K562 (cell line): ENCODE measurements around the gene CHD6. TPM values are rescaled to one million over a fixed set of nuclear protein-coding genes. Genes with fewer than 3 reads are reported as not detected.

Experiments
- ATAC-seq: fragments of 200-7000 bp; cut with Tn5 transposase; 3 replicates; pipeline ENCODE4 v1.9.1; 2020; ENCODE audit warnings: moderate library complexity
- BruUV-seq: library from RNA; stranded (reverse); fragments of 400-500 nt; replicated peaks from 2 replicates; lab custom pipeline; 2021; lab: Mats Ljungman, UMichigan
- CTCF ChIA-PET: fragments of 300-600 bp; formaldehyde crosslinking; extraction: SDS; loops from one replicate; lab custom pipeline; 2021; ENCODE audit warnings: low intra/inter-chr PET ratio; lab: Yijun Ruan, JAX
- POLR2A ChIA-PET: fragments of 300-600, 350-650 bp; sonication (Branson Sonifier 250); formaldehyde crosslinking; extraction: SDS; loops from one replicate; lab custom pipeline; 2021; ENCODE audit warnings: antibody characterized with exemption, inconsistent platforms; lab: Yijun Ruan, JAX
- DNase-seq, 4 experiments: peaks; one replicate each; pipeline versions ENCODE4 v3.0.0 to v3.0.0-alpha.2; 2011 to 2018; ENCODE audit warnings: low spot score in 3 of 4, mixed read lengths in 3 of 4; ENCODE audit errors: extremely low read depth in 1 of 4
- FAIRE-seq: peaks from 2 replicates; lab custom pipeline; 2011; peaks lifted over from hg19 to GRCh38; lab: Jason Lieb, UNC
- H2AFZ ChIP-seq: 2 replicates; pipeline ENCODE4 v1.6.0; 2011; ENCODE audit warnings: low read depth, low read length, control low read depth, inconsistent platforms
- H3K27ac ChIP-seq: fragments of 200-600 bp; 3 replicates; pipeline ENCODE4 v1.8.0; 2011; ENCODE audit warnings: low read depth, mild to moderate bottlenecking, control low read depth, inconsistent platforms, low read length, moderate library complexity, mixed read lengths; ENCODE audit errors: extremely low read depth
- H3K27me3 ChIP-seq, 2 experiments: fragments of 300-600 bp in 1 of 2; 2 replicates in 1 of 2; 3 replicates in 1 of 2; pipeline versions ENCODE4 v1.6.0 to v1.8.0; 2011; ENCODE audit warnings: inconsistent platforms in 2 of 2, low read length in 2 of 2, mild to moderate bottlenecking in 1 of 2, mixed read lengths in 1 of 2, moderate library complexity in 1 of 2; ENCODE audit not compliant: control insufficient read depth in 2 of 2, insufficient read depth in 2 of 2
- H3K36me3 ChIP-seq: fragments of 300-600 bp; 3 replicates; pipeline ENCODE4 v1.8.0; 2011; ENCODE audit warnings: mild to moderate bottlenecking, low read length, inconsistent platforms; ENCODE audit not compliant: control insufficient read depth, insufficient read depth
- H3K4me1 ChIP-seq, 2 experiments: fragments of 200-600 bp in 1 of 2; replicated peaks in 1 of 2; 2 replicates in 1 of 2; 3 replicates in 1 of 2; pipeline versions ENCODE4 v1.5.1 to v1.8.0; 2011; ENCODE audit warnings: inconsistent platforms in 2 of 2, low read length in 2 of 2, mild to moderate bottlenecking in 1 of 2, mixed read lengths in 1 of 2, moderate library complexity in 1 of 2; ENCODE audit not compliant: control insufficient read depth in 2 of 2, insufficient read depth in 2 of 2
- H3K4me2 ChIP-seq: 2 replicates; pipeline ENCODE4 v1.6.1; 2011; ENCODE audit warnings: low read length, control low read depth, inconsistent platforms, mixed read lengths; ENCODE audit not compliant: insufficient read depth
- H3K4me3 ChIP-seq: fragments of 200-600 bp; sonication (generic), shearing (Covaris generic); 2 replicates; pipeline ENCODE4 v1.5.1; 2016; ENCODE audit warnings: control low read depth, inconsistent platforms
- H3K79me2 ChIP-seq: fragments of 200-600 bp; 3 replicates; pipeline ENCODE4 v1.8.0; 2011; ENCODE audit warnings: low read length, inconsistent platforms; ENCODE audit not compliant: control insufficient read depth, insufficient read depth
- H3K9ac ChIP-seq, 2 experiments: 2 replicates each; pipeline versions ENCODE4 v1.6.0 to v1.6.1; 2011; ENCODE audit warnings: low read depth in 2 of 2, low read length in 2 of 2, control low read depth in 1 of 2, inconsistent platforms in 1 of 2, mild to moderate bottlenecking in 1 of 2, mixed read lengths in 1 of 2; ENCODE audit not compliant: insufficient read depth in 1 of 2
- H3K9me1 ChIP-seq: one replicate; pipeline ENCODE4 v1.6.0; 2011; ENCODE audit warnings: inconsistent platforms, mild to moderate bottlenecking, low read length, moderate library complexity; ENCODE audit not compliant: control insufficient read depth, insufficient read depth
- H3K9me3 ChIP-seq: replicated peaks from 2 replicates; pipeline ENCODE4 v1.5.1; 2011; ENCODE audit warnings: low read depth, low read length, inconsistent platforms; ENCODE audit not compliant: control insufficient read depth, insufficient read depth
- H4K20me1 ChIP-seq: replicated peaks from 2 replicates; pipeline ENCODE4 v1.6.1; 2011; ENCODE audit warnings: low read length, inconsistent platforms, mixed read lengths; ENCODE audit not compliant: control insufficient read depth, insufficient read depth
- CTCF ChIP-seq, 3 experiments: IDR thresholded peaks in 2 of 3; conservative IDR thresholded peaks in 1 of 3; 2 replicates each; pipeline ENCODE4 v1.5.1; 2011 to 2012; ENCODE audit warnings: low read length in 3 of 3, mild to moderate bottlenecking in 3 of 3, control low read depth in 2 of 3, improper control_type of control experiment in 1 of 3, inconsistent platforms in 1 of 3, low read depth in 1 of 3, mixed read lengths in 1 of 3, moderate library complexity in 1 of 3; ENCODE audit not compliant: insufficient read depth in 2 of 3
- DPF2 ChIP-seq: fragments of 450-650 bp; IDR thresholded peaks from 2 replicates; pipeline ENCODE4 v1.6.1; 2016
- MECOM ChIP-seq: fragments of 250-450 bp; sonication (Bioruptor Pico); IDR thresholded peaks from 2 replicates; pipeline ENCODE4 v1.8.0; 2022; ENCODE audit warnings: inconsistent platforms
- SRSF7 ChIP-seq: fragments of 200-400 bp; formaldehyde crosslinking; optimal IDR thresholded peaks from 2 replicates; pipeline ENCODE3; 2017; ENCODE audit warnings: mild to moderate bottlenecking, low read depth, low read length
- SUPT5H ChIP-seq: fragments of 450-650 bp; IDR thresholded peaks from 2 replicates; pipeline ENCODE4 v1.6.1; 2016
- ZNF133 ChIP-seq: fragments of 250-450 bp; sonication (Bioruptor Pico); IDR thresholded peaks from 2 replicates; pipeline ENCODE4 v1.4.0; 2020; ENCODE audit warnings: mild to moderate bottlenecking
- ZNF785 ChIP-seq: fragments of 250-450 bp; sonication (Bioruptor Pico); IDR thresholded peaks from 2 replicates; pipeline ENCODE4 v1.4.0; 2020; ENCODE audit warnings: mild to moderate bottlenecking
- WGBS: fragments of 100-300 bp; shearing (Covaris generic); methylation state at CpG from one replicate; pipeline ENCODE4 v1.1.6; 2016; ENCODE audit warnings: low coverage, mixed read lengths; ENCODE audit not compliant: insufficient coverage; ENCODE audit errors: missing lambda C conversion rate; 5-methylcytosine and 5-hydroxymethylcytosine counted together
- in situ Hi-C: fragments of 300-500 bp; cut with MboI; formaldehyde crosslinking; loops from 4 replicates; pipeline ENCODE4 v1.15.0; 2018; ENCODE audit warnings: inconsistent platforms, mixed read lengths
- intact Hi-C: fragments of 100-400 bp; cut with micrococcal nuclease; formaldehyde crosslinking; loops from 2 replicates; pipeline ENCODE4 v1.14.2; 2022
- polyA plus RNA-seq, 8 experiments: library from polyadenylated mRNA; depleted of rRNA in 4 of 8; stranded (reverse) in 5 of 8; unstranded in 3 of 8; fragments of >200 nt; fragmentation: Nextera tagmentation in 2 of 8; fragmentation: Illumina TruSeq in 1 of 8; extraction: Ambion mirVana in 2 of 8; extraction: Trizol in 1 of 8; gene quantifications; 2 replicates each; pipeline versions ENCODE4 v1.2.1 to v1.2.3, GENCODE V29; 2011 to 2014; ENCODE audit warnings: inconsistent platforms in 1 of 8, missing spikeins in 1 of 8
- total RNA-seq, 7 experiments: library from RNA; depleted of rRNA in 6 of 7; stranded (reverse); fragments of >200 nt in 6 of 7; fragmentation: Illumina TruSeq in 2 of 7; extraction: Trizol in 2 of 7; gene quantifications; 2 replicates each; pipeline versions ENCODE4 v1.2.1 to v1.2.3, GENCODE V29; 2011 to 2021; ENCODE audit warnings: low replicate concordance in 1 of 7

CHD6 gene
- total and polyA plus RNA-seq, 9 of the 15 experiments (the other 6 are each of a cell fraction or from before 2014, with no cell fraction given) = 3.9 to 24.2 (median 12.8) TPM

DNA sequence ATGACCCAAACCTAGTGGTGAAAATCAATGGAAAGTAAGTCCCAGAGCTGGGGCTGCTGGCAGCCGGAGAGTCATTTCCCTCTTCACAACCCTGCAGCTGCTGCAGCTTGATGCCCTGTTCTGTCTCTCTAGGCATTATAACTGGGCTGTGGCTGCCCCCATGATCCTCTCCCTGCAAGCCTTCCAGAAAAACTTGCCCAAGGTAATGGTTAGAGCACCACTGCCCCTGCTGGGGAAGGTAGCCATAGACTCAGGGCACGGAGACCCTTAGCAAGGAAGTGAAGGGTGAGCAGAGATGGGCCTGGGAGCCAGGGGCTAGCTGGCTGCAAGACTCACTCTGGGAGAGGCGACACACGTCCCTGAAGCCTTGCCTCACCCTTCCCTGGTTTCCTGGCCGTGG is 265.5 kb downstream of the CHD6 start:
- ATAC-seq = peak; percentile 28; the same call in 1 of the 3 replicates
- in situ Hi-C loops (no loop called here), intact Hi-C loops (no loop called here)
- Histone ChIP-seq H3K9me1 (no peaks in the 10 kb centered on the region), H3K9ac (no peak overlapping the region), H3K27ac (no peak overlapping the region), H3K4me1 (peaks cover 0 to 3% of the 10 kb centered on the region in 2 experiments; a peak in 1 of 5 replicates), H3K9me3 (no peaks in the 10 kb centered on the region), H2AFZ (no peak overlapping the region), H4K20me1 (no peaks in the 10 kb centered on the region; the same call in 1 of the 2 replicates), H3K36me3 (peaks cover 2% of the 10 kb centered on the region; the same call in 1 of the 3 replicates), H3K4me2 (no peak overlapping the region), H3K4me3 (no peak overlapping the region), H3K79me2 (no peaks in the 10 kb centered on the region), H3K27me3 (no peaks in the 10 kb centered on the region)
- no peak for FAIRE-seq
- TF ChIP-seq CTCF (IDR thresholded peaks at IDR 0.05 in 2 of 3, conservative IDR thresholded peaks at IDR 0.05 in 1 of 3; ENCODE audit: insufficient read depth in 2 of 3, low read depth in 1 of 3, low read length in 3 of 3) (peak in 2 of 3 experiments; percentile 2 to 21; a peak in 1 of 6 replicates), ZNF133 (no peak), ZNF785 (CRISPR knock-in tag) (no peak), MECOM (CRISPR knock-in tag) (no peak), DPF2 (no peak), SRSF7 (no peak), SUPT5H (no peak)
- POLR2A ChIA-PET = interaction anchor here (1.7 kb wide), 1 partner anchor 73 kb away, joined by 3 read pairs; no protein-coding TSS in a partner anchor
- DNase-seq = no peak
- 51% methylated on average over 5 of the region's 5 CpGs for WGBS
- CTCF ChIA-PET = no interaction called here
- BruUV-seq = no TSS peak
